Hematopoietic multipotent progenitor cell (in vitro differentiated cells): ENCODE measurements around the gene ZPBP. TPM values are rescaled to one million over a fixed set of nuclear protein-coding genes. Genes with fewer than 3 reads are reported as not detected.

Experiments used
- total RNA-seq: library from RNA; depleted of rRNA; stranded (reverse); fragments of >200 nt; gene quantifications from one replicate; pipeline ENCODE4 v1.2.3, GENCODE V29; 2012

ZPBP gene
- total RNA-seq, 1 donor, result 0.81 TPM

Other genes starting within 250 kb of the ZPBP start
- 183 TPM for gene IKZF1, start 211.5 kb upstream of the ZPBP start, total RNA-seq